K562 (cell line): ENCODE results near the gene ZCCHC17. TPM values are rescaled to one million over a fixed set of nuclear protein-coding genes. Genes with fewer than 3 reads are reported as not detected.

Source experiments
- ATAC-seq: fragments of 200-7000 bp; cut with Tn5 transposase; 3 replicates; pipeline ENCODE4 v1.9.1; 2020; ENCODE audit warnings: moderate library complexity
- BruUV-seq: library from RNA; stranded (reverse); fragments of 400-500 nt; replicated peaks from 2 replicates; lab custom pipeline; 2021; lab: Mats Ljungman, UMichigan
- CTCF ChIA-PET: fragments of 300-600 bp; formaldehyde crosslinking; extraction: SDS; loops from one replicate; lab custom pipeline; 2021; ENCODE audit warnings: low intra/inter-chr PET ratio; lab: Yijun Ruan, JAX
- POLR2A ChIA-PET: fragments of 300-600, 350-650 bp; sonication (Branson Sonifier 250); formaldehyde crosslinking; extraction: SDS; loops from one replicate; lab custom pipeline; 2021; ENCODE audit warnings: antibody characterized with exemption, inconsistent platforms; lab: Yijun Ruan, JAX
- DNase-seq, 4 experiments: peaks; one replicate each; pipeline versions ENCODE4 v3.0.0 to v3.0.0-alpha.2; 2011 to 2018; ENCODE audit warnings: low spot score in 3 of 4, mixed read lengths in 3 of 4; ENCODE audit errors: extremely low read depth in 1 of 4
- FAIRE-seq: peaks from 2 replicates; lab custom pipeline; 2011; peaks lifted over from hg19 to GRCh38; lab: Jason Lieb, UNC
- H2AFZ ChIP-seq: 2 replicates; pipeline ENCODE4 v1.6.0; 2011; ENCODE audit warnings: low read depth, low read length, control low read depth, inconsistent platforms
- H3K27ac ChIP-seq: fragments of 200-600 bp; 3 replicates; pipeline ENCODE4 v1.8.0; 2011; ENCODE audit warnings: low read depth, mild to moderate bottlenecking, control low read depth, inconsistent platforms, low read length, moderate library complexity, mixed read lengths; ENCODE audit errors: extremely low read depth
- H3K27me3 ChIP-seq, 2 experiments: fragments of 300-600 bp in 1 of 2; 2 replicates in 1 of 2; 3 replicates in 1 of 2; pipeline versions ENCODE4 v1.6.0 to v1.8.0; 2011; ENCODE audit warnings: inconsistent platforms in 2 of 2, low read length in 2 of 2, mild to moderate bottlenecking in 1 of 2, mixed read lengths in 1 of 2, moderate library complexity in 1 of 2; ENCODE audit not compliant: control insufficient read depth in 2 of 2, insufficient read depth in 2 of 2
- H3K36me3 ChIP-seq: fragments of 300-600 bp; 3 replicates; pipeline ENCODE4 v1.8.0; 2011; ENCODE audit warnings: mild to moderate bottlenecking, low read length, inconsistent platforms; ENCODE audit not compliant: control insufficient read depth, insufficient read depth
- H3K4me1 ChIP-seq, 2 experiments: fragments of 200-600 bp in 1 of 2; replicated peaks in 1 of 2; 2 replicates in 1 of 2; 3 replicates in 1 of 2; pipeline versions ENCODE4 v1.5.1 to v1.8.0; 2011; ENCODE audit warnings: inconsistent platforms in 2 of 2, low read length in 2 of 2, mild to moderate bottlenecking in 1 of 2, mixed read lengths in 1 of 2, moderate library complexity in 1 of 2; ENCODE audit not compliant: control insufficient read depth in 2 of 2, insufficient read depth in 2 of 2
- H3K4me2 ChIP-seq: 2 replicates; pipeline ENCODE4 v1.6.1; 2011; ENCODE audit warnings: low read length, control low read depth, inconsistent platforms, mixed read lengths; ENCODE audit not compliant: insufficient read depth
- H3K4me3 ChIP-seq: fragments of 200-600 bp; sonication (generic), shearing (Covaris generic); 2 replicates; pipeline ENCODE4 v1.5.1; 2016; ENCODE audit warnings: control low read depth, inconsistent platforms
- H3K79me2 ChIP-seq: fragments of 200-600 bp; 3 replicates; pipeline ENCODE4 v1.8.0; 2011; ENCODE audit warnings: low read length, inconsistent platforms; ENCODE audit not compliant: control insufficient read depth, insufficient read depth
- H3K9ac ChIP-seq, 2 experiments: 2 replicates each; pipeline versions ENCODE4 v1.6.0 to v1.6.1; 2011; ENCODE audit warnings: low read depth in 2 of 2, low read length in 2 of 2, control low read depth in 1 of 2, inconsistent platforms in 1 of 2, mild to moderate bottlenecking in 1 of 2, mixed read lengths in 1 of 2; ENCODE audit not compliant: insufficient read depth in 1 of 2
- H3K9me1 ChIP-seq: one replicate; pipeline ENCODE4 v1.6.0; 2011; ENCODE audit warnings: inconsistent platforms, mild to moderate bottlenecking, low read length, moderate library complexity; ENCODE audit not compliant: control insufficient read depth, insufficient read depth
- H3K9me3 ChIP-seq: replicated peaks from 2 replicates; pipeline ENCODE4 v1.5.1; 2011; ENCODE audit warnings: low read depth, low read length, inconsistent platforms; ENCODE audit not compliant: control insufficient read depth, insufficient read depth
- H4K20me1 ChIP-seq: replicated peaks from 2 replicates; pipeline ENCODE4 v1.6.1; 2011; ENCODE audit warnings: low read length, inconsistent platforms, mixed read lengths; ENCODE audit not compliant: control insufficient read depth, insufficient read depth
- ARID2 ChIP-seq: fragments of 450-650 bp; IDR thresholded peaks from 2 replicates; pipeline ENCODE4 v1.6.1; 2017; ENCODE audit warnings: antibody characterized with exemption, mild to moderate bottlenecking
- BHLHE40 ChIP-seq: IDR thresholded peaks from 2 replicates; pipeline ENCODE4 v1.6.1; 2011; ENCODE audit warnings: low read length, improper control_type of control experiment
- DPF2 ChIP-seq: fragments of 450-650 bp; IDR thresholded peaks from 2 replicates; pipeline ENCODE4 v1.6.1; 2016
- GATAD2B ChIP-seq: fragments of 450-650 bp; IDR thresholded peaks from 2 replicates; pipeline ENCODE4 v1.6.1; 2017; ENCODE audit warnings: mild to moderate bottlenecking, borderline replicate concordance
- KLF10 ChIP-seq: fragments of 250-450 bp; sonication (Bioruptor Pico); IDR thresholded peaks from 2 replicates; pipeline ENCODE4 v1.6.1; 2021; ENCODE audit warnings: matching md5 sums
- NFATC3 ChIP-seq: fragments of 450-650 bp; IDR thresholded peaks from 2 replicates; pipeline ENCODE4 v1.6.1; 2017; ENCODE audit warnings: mild to moderate bottlenecking
- NR4A1 ChIP-seq, 2 experiments: fragments of 250-450 bp in 1 of 2; fragments of 450-650 bp in 1 of 2; sonication (Bioruptor Pico) in 1 of 2; IDR thresholded peaks; 2 replicates each; pipeline versions ENCODE4 v1.4.0 to v1.6.1; 2016 to 2020; ENCODE audit warnings: mild to moderate bottlenecking in 2 of 2, missing compliant biosample characterization in 1 of 2, missing genetic modification characterization in 1 of 2, moderate library complexity in 1 of 2
- SP2 ChIP-seq: IDR thresholded peaks from 2 replicates; pipeline ENCODE4 v1.6.1; 2011; ENCODE audit warnings: mild to moderate bottlenecking, low read depth, low read length, moderate library complexity; ENCODE audit not compliant: poor library complexity, severe bottlenecking; ENCODE audit errors: extremely low read depth
- TFAM ChIP-seq: fragments of 250-450 bp; sonication (Bioruptor Pico); conservative IDR thresholded peaks from 2 replicates; pipeline ENCODE4 v1.5.0; 2021; ENCODE audit warnings: mild to moderate bottlenecking, moderate library complexity
- ZBTB1 ChIP-seq: sonication (generic); formaldehyde crosslinking; IDR thresholded peaks from 2 replicates; pipeline ENCODE4 v1.8.1; 2023; ENCODE audit warnings: missing genetic modification reagents, low read depth, mild to moderate bottlenecking, borderline replicate concordance
- ZNF436 ChIP-seq: fragments of 250-450, 450-650 bp; sonication (Bioruptor Pico); formaldehyde crosslinking; IDR thresholded peaks from 2 replicates; pipeline ENCODE4 v1.7.0; 2020; ENCODE audit warnings: mild to moderate bottlenecking
- ZNF79 ChIP-seq: fragments of 250-450 bp; sonication (Bioruptor Pico); IDR thresholded peaks from 2 replicates; pipeline ENCODE4 v1.4.0; 2020; ENCODE audit warnings: low read depth, mild to moderate bottlenecking, moderate library complexity
- WGBS: fragments of 100-300 bp; shearing (Covaris generic); methylation state at CpG from one replicate; pipeline ENCODE4 v1.1.6; 2016; ENCODE audit warnings: low coverage, mixed read lengths; ENCODE audit not compliant: insufficient coverage; ENCODE audit errors: missing lambda C conversion rate; 5-methylcytosine and 5-hydroxymethylcytosine counted together
- in situ Hi-C: fragments of 300-500 bp; cut with MboI; formaldehyde crosslinking; loops from 4 replicates; pipeline ENCODE4 v1.15.0; 2018; ENCODE audit warnings: inconsistent platforms, mixed read lengths
- intact Hi-C: fragments of 100-400 bp; cut with micrococcal nuclease; formaldehyde crosslinking; loops from 2 replicates; pipeline ENCODE4 v1.14.2; 2022
- polyA plus RNA-seq, 8 experiments: library from polyadenylated mRNA; depleted of rRNA in 4 of 8; stranded (reverse) in 5 of 8; unstranded in 3 of 8; fragments of >200 nt; fragmentation: Nextera tagmentation in 2 of 8; fragmentation: Illumina TruSeq in 1 of 8; extraction: Ambion mirVana in 2 of 8; extraction: Trizol in 1 of 8; gene quantifications; 2 replicates each; pipeline versions ENCODE4 v1.2.1 to v1.2.3, GENCODE V29; 2011 to 2014; ENCODE audit warnings: inconsistent platforms in 1 of 8, missing spikeins in 1 of 8
- total RNA-seq, 7 experiments: library from RNA; depleted of rRNA in 6 of 7; stranded (reverse); fragments of >200 nt in 6 of 7; fragmentation: Illumina TruSeq in 2 of 7; extraction: Trizol in 2 of 7; gene quantifications; 2 replicates each; pipeline versions ENCODE4 v1.2.1 to v1.2.3, GENCODE V29; 2011 to 2021; ENCODE audit warnings: low replicate concordance in 1 of 7
- TF ChIP-seq, protein P1 (sequence below): fragments of 450-650 bp; IDR thresholded peaks from 2 replicates; pipeline ENCODE4 v1.6.1; 2014; ENCODE audit warnings: low read depth, mild to moderate bottlenecking, moderate library complexity, borderline replicate concordance

The ZCCHC17 gene
- total and polyA plus RNA-seq, 9 of the 15 experiments (the other 6 are each of a cell fraction or from before 2014, with no cell fraction given) = 46.9 to 150 (median 74.7) TPM

DNA sequence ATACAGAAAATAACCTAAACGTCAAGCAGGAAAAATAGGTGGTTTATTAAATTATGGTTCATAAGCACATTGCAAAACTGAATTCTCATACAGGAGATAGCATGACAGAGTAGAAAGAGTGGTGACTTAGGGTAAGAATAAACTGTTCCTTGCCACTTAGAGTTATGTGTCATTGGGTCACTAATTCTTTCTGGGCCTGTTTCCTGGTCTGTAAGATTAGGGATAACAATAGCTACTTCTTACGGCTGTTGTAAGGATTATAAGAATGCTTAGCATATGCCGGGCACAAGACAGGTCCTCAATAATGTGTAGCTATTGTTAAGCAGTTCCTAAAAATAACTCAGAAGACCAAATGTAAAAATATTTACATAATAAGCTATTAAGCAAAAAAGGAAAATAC lies 24.5 kb upstream of the ZCCHC17 start:
- DNase-seq (no peak), ATAC-seq (no peak), FAIRE-seq (no peak)
- Histone ChIP-seq H3K27ac (no peak overlapping the region), H3K4me1 (no peaks in the 10 kb centered on the region), H3K9ac (no peak overlapping the region), H3K9me1 (no peaks in the 10 kb centered on the region), H2AFZ (no peak overlapping the region), H3K36me3 (peaks cover 91% of the 10 kb centered on the region), H3K79me2 (peaks cover 3% of the 10 kb centered on the region; the same call in 1 of the 3 replicates), H3K9me3 (no peaks in the 10 kb centered on the region), H3K27me3 (no peaks in the 10 kb centered on the region), H4K20me1 (no peaks in the 10 kb centered on the region), H3K4me2 (no peak overlapping the region), H3K4me3 (no peak overlapping the region)
- TF ChIP-seq ZBTB1 = no peak
- TF ChIP-seq ZNF436 (CRISPR knock-in tag) = no peak
- no peak for TF ChIP-seq GATAD2B
- no peak for TF ChIP-seq SP2
- no peak for TF ChIP-seq ARID2
- TF ChIP-seq DPF2 = no peak
- no peak for TF ChIP-seq KLF10
- TF ChIP-seq NFATC3 = no peak
- no peak for TF ChIP-seq BHLHE40
- no peak for TF ChIP-seq TFAM (CRISPR knock-in tag)
- TF ChIP-seq, protein P1, sequence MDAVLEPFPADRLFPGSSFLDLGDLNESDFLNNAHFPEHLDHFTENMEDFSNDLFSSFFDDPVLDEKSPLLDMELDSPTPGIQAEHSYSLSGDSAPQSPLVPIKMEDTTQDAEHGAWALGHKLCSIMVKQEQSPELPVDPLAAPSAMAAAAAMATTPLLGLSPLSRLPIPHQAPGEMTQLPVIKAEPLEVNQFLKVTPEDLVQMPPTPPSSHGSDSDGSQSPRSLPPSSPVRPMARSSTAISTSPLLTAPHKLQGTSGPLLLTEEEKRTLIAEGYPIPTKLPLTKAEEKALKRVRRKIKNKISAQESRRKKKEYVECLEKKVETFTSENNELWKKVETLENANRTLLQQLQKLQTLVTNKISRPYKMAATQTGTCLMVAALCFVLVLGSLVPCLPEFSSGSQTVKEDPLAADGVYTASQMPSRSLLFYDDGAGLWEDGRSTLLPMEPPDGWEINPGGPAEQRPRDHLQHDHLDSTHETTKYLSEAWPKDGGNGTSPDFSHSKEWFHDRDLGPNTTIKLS = no peak
- TF ChIP-seq ZNF79 (CRISPR knock-in tag) = no peak
- TF ChIP-seq NR4A1 (CRISPR knock-in tag; IDR thresholded peaks at IDR 0.05) = no peak
- TF ChIP-seq NR4A1 (tag; IDR thresholded peaks at IDR 0.05) = no peak
- BruUV-seq = no TSS peak
- in situ Hi-C loops = no loop called here
- ChIA-PET CTCF (no interaction called here), POLR2A (interaction anchor here (0.6 to 1.4 kb wide), 3 partner anchors 10 to 22 kb away, joined by 4 to 5 read pairs (median 5); no protein-coding TSS in a partner anchor)
- 84% methylated on average over 3 of the region's 3 CpGs for WGBS
- intact Hi-C loops = no loop called here
